HG03103 (cell line): ENCODE results near the gene ST6GALNAC1.
"Not testable (repeated sequence)": the region's sequence is repeated elsewhere in the genome, so short reads cannot be mapped to it uniquely, and the experiment has no call there.

ENCODE experiments used
- ATAC-seq: cut with Tn5 transposase; IDR thresholded peaks from one replicate; pipeline ENCODE4 v1.9.1; 2021; ENCODE audit warnings: low read depth; ENCODE audit not compliant: unreplicated experiment

ST6GALNAC1 gene

DNA sequence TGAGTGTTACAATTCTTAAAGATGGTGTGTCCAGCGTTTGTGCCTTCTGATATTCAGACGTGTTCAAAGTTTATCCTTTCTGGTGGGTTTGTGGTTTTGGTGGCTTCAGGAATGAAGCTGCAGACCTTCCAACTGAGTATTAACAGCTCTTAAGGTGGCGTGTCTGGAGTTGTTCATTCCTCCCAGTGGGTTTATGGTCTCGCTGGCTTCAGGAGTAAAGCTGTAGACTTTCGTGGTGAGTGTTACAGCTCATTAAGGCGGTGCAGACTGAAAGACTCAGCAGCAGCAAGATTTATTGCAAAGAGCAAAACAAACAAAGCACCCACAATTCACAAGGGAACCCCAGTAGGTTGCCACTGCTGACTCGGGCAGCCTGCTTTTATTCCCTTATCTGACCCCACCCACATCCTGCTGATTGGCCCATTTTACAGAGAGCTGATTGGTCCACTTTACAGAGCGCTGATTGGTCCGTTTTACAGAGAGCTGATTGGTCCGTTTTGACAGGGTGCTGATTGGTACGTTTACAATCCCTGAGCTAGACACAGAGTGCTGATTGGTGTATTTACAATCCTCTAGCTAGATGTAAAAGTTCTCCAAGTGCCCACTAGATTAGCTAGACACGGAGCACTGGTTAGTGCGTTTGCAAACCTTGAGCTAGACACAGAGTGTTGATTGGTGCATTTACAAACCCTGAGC, 29.3 kb downstream of the ST6GALNAC1 start:
- not testable (repeated sequence) for ATAC-seq

DNA sequence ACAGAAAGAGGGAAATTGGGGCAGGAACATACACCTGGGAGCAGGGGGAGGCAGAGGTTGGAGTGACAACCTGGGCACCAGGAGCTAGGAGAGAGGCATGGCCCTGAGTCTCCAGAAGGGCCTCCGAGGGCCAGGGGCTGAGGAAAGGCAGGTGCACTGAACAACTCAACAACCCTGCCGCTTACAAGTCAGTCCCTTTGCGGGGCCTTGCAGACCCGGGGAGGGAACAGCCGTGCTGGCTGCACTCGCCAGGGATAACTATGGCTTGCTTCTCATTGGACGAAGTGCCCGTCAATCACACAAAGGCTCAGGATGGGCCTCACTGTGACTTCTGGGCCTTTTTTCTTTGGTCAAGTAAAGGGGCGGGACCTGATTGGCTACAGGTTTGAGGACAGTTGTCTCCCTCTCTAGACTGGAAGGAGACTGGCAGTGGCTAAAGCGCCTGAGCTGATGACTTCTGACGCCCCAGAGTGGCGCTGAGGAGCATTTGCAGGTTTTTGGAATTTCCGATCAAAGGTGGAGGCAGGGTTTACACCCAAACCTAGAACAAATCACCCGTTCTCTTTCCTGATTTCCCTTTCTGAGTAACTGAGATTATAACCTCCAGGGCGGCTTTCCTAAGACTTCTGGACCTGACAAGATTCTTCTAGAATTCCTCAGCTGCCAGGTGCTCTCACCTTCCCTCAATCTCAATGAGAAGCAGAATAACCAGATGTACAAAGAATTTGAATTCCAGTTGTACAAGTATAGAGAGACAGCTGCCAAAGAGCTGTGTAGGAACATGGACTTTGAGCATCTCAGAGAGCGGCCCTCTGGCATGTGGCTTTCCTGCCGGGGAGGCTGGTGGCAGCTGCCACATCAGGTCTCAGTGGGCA, 30.3 kb downstream of the ST6GALNAC1 start:
- ATAC-seq: no peak

DNA sequence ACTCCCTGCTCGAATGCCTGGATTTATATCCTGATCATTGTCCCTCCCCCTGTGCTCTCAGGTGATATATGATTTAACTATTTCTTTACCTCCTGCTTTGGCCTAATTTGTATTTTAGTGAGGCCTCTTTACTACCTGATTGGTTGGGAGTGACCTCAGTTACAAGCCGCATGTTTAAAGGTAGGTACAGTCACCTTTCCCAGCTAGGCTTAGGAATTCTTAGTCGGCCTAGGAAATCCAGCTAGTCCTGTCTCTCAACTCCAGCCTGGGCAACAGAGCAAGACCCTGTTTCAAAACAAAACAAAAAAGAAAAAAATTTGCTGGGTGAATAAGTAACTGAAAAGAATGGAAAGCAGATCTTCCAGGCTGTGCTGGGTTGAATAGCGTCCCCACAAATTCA, 31.1 kb downstream of the ST6GALNAC1 start:
- ATAC-seq: no peak

DNA sequence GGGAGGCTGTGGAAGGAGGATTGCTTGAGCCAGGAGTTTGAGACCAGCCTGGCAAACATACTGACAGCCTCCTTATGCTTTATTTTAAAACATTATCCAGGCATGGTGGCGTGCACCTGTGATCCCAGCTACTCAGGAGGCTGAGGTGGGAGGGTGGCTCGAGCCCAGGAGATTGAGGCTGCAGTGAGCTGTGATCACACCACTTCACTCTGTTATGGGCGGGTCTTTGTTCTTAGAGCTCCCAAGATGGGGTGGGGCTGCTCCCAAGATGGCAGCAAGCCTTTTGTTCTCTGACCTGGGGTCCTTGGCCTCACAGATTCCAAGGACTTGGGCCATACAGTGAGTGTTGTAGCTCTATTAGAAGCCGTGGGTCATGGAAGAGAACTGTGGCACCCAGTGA, 31.8 kb downstream of the ST6GALNAC1 start:
- ATAC-seq: no peak

DNA sequence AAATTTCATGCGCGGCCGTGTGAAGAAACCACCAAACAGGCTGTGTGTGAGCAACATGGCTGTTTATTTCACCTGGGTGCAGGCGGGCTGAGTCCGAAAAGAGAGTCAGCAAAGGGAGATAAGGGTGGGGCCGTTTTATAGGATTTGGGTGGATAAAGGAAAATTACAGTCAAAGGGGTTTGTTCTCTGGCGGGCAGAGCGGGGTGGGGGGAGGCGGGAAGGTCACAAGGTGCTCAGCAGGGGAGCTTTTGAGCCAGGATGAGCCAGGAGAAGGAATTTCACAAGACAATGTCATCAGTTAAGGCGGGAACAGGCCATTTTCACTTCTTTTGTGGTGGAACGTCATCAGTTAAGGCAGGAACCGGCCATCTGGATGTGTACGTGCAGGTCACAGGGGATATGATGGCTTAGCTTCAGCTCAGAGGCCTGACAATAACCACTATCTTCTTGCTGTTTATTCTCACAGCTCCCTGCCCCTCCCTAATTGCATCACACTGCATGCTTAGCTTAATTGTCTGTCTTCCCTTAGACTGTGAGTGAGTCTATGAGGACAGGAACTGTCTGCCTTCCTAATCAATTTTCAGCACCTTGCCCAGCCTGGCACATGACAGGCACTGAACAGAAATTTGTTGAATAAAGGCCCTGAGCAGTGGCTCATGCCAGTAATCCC, 32.3 kb downstream of the ST6GALNAC1 start:
- not testable (repeated sequence) for ATAC-seq

DNA sequence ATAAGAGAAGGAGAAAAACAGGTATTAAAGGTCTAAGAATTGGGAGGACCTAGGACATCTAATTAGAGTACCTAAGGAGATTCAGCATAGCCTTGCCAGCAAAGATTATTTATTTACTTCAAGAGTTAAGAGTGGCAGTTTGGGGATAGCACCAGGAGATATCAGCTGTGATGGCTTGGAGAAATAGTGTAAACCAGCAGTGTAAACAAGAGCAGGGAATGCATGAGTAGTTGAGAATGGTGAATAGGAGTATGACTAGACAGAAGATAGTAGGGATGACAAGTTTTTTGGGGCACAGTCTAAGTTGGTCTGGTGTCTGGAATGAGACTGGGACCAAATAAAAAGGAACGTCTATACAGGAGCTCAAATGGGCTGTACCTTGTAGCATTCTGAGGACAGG, 36.9 kb downstream of the ST6GALNAC1 start:
- ATAC-seq: not testable (repeated sequence)

DNA sequence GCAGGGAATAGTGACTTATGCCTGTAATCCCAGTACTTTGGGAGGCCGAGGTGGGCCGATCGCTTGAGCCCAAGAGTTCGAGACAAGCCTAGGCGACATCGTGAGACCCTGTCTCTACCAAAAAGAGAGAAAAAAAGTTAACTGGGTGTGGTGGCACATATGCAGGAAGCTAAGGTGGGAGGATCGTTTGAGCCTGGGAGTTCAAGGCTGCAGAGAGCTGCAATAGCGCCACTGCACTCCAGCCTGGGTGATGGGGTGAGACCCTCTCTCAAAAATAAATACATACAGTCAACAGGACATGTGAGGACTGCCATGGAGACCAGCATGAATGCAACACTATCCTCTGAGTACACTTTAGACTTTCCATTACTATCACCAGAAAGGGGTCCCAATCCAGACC, 42.5 kb downstream of the ST6GALNAC1 start:
- ATAC-seq: no peak

DNA sequence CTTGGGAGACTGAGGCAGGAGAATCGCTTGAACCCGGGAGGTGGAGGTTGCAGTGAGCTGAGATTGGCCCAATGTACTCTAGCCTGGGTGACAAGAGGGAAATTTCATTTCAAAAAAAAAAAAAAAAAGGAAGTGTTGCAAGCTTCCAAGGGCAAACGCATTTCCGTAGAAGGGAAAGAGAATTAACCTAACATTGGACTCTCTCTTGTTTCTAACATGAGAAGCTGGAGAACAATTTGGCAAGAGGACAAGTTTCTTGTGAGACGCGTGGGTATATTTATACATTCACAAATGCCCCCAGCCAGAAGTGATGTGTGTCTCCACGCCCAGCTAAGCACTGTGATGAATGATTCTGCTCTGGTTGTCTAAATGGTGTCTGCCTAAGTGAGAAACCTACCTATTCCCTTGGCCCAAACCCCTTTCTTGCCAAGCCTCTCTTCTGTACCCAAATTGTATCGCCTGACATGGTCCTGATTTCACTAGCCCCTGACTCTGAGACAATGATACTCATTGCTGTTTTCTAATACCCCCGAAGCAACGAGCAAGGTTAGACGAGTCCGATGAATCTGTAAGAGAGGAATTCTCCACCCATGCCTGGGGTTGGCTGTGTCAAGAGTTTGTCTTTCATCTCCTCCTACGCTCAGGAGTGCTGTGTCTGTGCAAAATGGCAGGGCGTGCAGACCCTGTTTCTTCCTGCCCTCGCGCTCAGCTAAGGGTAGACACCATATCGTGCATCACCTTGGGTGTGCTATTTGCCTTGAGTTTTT, 43.7 kb downstream of the ST6GALNAC1 start:
- no peak for ATAC-seq

DNA sequence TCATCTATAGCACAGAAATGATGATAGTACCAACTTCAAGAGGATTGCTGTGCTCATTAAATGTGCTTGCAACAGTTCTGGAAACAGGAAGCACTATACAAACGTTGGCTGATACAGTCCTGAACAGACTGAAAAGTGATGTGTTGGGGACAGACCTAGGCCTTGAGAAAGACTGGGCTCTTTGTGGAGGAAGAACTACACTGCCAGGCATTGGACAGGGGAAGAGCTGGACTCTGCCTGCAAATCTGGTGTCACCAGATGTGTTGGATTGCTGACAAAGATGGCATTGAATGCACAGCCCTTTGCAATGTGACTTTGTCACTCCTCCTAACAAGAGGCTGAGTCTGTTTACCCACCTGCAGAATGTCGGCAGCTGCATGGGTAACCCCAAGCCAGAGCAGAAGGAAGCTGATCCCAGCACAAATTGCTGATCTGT, 45.5 kb downstream of the ST6GALNAC1 start:
- ATAC-seq: no peak

DNA sequence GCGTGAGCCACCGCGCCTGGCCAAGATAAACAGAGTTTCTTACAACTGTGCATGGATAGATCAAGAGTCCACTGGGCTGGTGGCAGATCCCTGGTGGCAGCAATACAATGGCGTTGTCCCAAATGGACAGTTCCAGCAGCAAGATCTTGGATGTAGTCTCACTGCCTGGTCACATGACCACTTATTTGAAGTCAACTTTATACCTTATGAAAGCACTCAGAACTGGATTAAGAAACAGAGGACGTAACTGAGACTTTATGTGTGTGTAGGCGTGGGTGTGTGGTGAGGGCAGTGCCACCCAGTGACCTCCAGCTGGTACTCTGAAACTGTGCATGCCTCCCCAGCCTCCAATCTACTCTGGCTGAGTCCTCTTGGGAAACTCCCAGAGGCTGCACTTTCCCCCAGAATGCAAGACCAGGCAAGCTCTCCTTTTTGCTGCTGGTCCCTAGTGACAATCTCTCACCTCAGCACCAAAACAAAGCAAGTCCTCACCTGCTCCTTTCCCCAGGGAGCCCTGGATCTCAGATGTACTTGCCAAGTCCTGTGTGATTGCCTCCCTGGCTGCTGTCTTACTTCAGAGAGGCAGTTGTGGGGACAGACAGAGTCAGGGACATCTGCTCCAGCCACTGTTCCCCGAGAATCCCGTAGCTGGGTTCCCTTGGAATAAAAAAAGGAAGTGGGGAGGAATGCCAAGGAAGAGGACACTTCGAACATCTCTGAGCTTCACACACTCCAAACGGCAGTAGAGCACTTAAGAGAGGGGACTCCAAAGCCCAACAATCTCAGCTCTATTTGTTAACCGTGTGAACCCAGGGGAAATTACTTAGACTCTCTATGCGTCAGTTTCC, 46.2 kb downstream of the ST6GALNAC1 start:
- no peak for ATAC-seq

DNA sequence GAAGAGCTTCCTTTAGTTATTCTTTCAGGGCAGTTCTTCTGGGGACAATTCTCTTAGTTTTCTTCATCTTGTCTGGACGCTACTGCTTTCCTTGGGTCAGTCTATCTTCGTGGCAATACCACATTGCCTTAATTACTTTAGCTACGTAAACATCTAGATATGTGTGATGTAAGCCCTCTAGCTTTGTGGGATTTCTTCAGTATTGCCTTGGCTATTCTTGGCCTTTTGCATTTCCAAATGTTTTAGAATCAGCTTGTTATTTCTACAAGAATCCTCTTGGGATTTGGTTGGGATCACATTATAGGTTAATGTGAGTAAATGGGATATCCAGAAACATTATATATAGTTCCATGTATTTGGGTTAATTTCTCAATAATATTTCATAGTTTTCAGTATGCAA, 48.9 kb downstream of the ST6GALNAC1 start:
- ATAC-seq: no peak

DNA sequence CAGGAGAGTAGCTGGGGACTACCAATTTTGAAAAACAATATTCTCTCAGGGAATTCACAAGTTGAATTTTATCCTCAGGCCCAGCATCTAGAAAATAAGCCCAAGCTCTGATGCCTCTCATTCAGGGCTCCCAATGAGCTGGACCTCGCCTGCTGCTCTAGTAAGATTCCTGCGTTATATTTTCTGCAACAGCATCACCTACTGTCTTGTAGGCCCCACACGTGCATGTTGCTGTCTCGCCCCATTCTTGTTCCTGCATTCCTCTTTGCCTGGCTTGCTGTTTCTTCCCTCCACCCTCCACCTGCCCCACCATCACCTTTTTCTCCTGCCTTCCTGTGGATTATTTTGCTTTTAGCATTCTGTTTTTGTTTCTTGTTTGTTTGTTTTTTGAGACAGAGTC, 49.6 kb downstream of the ST6GALNAC1 start:
- no peak for ATAC-seq

DNA sequence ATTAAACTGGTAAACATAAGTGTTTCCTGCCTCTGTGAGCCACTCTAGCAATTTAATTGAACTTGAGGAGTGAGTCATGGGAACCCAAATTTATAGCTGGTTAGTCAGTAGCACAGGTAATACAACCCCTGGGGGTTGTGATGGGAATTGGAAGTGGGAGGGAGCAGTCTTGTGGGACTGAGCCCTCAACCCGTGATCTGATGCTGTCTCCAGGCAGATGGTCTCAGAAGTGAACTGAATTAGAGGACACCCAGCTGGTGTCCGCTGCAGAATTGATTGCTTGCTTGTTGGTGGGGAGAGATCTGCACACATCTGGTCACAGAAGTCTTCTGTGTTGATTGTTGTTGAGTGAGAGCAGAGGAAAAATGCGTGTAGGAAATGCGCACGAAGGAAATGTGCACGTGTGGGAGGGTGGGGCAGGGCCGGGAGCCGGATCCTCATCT, 50.2 kb downstream of the ST6GALNAC1 start:
- no peak for ATAC-seq

DNA sequence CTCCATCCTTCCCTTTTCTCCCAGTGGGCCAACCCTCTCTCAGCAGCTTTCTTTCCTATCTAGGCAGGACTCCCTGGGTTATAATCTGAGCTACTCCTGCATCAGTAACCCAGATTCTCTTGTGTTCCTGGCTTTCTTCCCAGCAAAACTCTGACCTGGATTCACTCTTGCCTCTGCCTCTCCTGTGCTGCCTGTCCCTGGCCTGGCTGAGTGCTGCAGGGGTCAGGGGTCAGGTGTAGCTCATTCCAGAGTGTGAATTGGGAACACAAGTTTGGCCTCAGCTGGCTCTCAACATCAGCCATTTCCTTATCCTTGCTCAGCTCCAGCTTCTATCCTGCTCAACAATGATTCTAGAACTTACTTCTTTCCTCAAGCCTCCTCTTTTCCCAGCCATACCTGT, 55.4 kb downstream of the ST6GALNAC1 start:
- no peak for ATAC-seq

DNA sequence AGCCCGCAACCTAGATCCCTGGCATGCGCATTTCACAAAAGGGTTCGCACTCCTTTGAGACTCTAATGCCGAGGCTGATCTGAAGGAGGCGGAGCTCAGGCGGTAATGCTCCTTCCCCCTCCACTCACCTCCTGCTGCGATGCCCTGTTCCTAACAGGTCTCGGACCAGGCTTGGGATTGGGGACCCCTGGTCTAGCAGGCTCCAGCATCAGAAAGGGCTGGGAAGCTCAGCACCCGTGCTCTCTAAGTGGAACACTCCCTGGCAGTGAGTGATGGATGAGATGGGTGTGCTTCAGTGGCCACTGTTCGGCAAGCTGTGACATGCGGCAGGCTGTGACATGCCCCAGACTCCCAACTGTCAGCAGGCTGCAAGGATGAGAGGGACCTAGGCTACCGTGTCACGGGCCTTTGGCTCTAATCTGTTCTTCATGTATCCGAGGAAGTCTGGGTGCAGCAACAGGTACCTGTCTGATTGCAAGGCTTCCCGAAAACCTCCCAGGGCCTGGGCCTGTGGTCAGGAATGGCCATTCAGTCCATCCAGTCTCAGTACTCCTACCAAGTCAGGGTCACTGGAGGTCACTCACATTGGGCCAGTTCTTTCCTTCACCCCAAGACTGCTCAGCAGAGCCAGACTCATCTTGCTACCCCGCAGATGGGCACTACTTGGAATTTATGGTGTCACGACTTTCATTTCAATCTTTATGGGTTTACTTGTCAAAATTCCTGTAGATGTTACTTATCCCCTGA, 56.6 kb downstream of the ST6GALNAC1 start:
- ATAC-seq: no peak

DNA sequence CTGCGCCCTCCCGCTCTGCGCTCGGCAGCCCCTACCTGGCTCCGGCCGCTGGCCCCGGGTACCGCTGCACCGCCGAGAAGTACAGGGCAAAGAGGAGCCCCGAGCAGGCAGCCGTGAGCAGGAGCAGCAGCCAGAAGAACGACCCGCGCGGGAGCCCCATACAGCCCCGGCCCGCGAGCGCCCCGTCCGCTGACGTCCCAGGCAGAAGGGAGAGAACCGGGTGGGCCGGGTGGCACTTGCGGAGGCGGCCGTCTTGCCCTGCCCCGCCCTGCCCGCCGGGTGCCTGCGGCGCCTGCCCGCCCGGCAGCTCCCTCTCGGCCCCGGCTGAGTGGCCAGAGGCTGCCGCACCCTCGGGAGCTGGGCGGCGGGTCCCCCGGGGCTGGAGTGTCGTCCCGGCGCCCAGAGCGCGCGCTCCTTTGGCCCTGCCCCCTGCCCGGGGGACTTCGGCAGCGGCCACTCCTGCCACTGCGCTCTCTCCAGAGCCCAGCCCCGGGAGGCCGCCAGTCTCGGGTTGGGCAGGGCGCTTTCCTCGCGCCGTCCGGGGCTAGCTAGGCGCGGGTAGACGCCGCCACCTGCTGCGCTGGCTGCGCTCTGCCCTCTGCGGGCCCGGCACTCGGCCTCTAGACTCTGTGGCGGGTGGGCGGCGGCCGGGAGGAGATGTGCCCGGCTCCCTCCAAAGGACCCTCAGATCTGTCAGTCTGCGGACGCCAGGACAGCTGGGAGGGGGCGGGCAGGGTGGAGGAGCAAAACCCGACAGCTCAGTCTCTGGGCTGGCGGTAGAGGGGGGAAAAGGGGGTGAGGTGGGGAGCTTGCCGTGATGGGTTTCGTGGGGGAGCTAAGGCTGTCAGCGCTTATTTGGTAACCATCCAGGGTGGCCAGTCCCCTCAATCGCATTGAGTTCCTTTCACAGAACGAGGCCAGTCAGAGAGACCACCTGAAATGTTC, 57.6 kb downstream of the ST6GALNAC1 start, which contains the start of gene ST6GALNAC2:
Gene ST6GALNAC2 (minus strand): TSS at position 212 of the 945 bp plus-strand sequence. CDS start 52 bp downstream, at position 160.
- ATAC-seq: no peak

DNA sequence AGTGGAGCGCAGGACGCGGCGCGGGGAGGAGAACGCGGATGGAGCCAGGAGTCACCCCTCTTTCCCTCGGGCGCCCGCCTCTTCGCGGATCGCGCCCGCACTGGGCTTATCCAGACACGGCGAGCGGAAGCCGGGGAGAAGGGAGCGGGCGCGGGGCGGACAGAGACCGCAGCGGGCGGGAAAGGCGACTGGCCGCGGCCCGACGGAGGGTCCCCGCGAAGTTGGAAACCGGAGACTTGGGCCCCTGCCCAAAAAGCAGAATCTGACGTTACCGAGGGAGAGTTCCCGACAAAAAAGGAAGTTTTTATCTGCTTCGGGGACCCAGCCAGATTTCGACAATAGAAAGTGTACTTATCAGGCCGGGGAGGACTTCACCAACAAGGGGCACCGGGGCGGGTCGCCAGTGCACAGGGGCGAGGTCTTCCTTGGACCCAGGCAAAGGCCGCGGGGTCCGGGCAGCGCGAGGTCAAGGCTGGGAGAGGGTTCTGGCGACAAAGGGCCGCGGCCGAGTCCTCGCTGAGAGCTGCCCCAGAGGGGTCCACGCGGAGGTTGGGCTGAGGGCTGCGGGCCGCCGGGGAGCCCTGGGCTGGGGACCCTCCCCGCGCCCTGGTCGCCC, 58.4 kb downstream of the ST6GALNAC1 start:
- ATAC-seq: no peak
